Testis (tissue), 3 donors: Measurements from ENCODE around the gene CLCN3. TPM values are rescaled to one million over a fixed set of nuclear protein-coding genes. Genes with fewer than 3 reads are reported as not detected.

Experiments used
- DNase-seq: peaks from one replicate; pipeline ENCODE4 v3.0.0-alpha.2; 2019
- H3K27ac ChIP-seq, 2 donors: fragments of 200-600 bp; sonication (generic); one replicate each; pipeline ENCODE4 v1.5.1; 2019
- H3K27me3 ChIP-seq: fragments of 200-600 bp; sonication (generic); one replicate; pipeline ENCODE4 v1.5.1; 2019
- H3K36me3 ChIP-seq: fragments of 200-600 bp; sonication (generic); one replicate; pipeline ENCODE4 v1.5.1; 2017; ENCODE audit warnings: low read depth; ENCODE audit errors: missing control alignments
- H3K4me1 ChIP-seq: fragments of 200-600 bp; sonication (generic); one replicate; pipeline ENCODE4 v1.5.1; 2019
- H3K4me3 ChIP-seq, 2 donors: fragments of 200-600 bp; sonication (generic); one replicate each; pipeline ENCODE4 v1.5.1; 2017 to 2019
- H3K9me3 ChIP-seq: fragments of 200-600 bp; sonication (generic); one replicate; pipeline ENCODE4 v1.5.1; 2017
- POLR2A ChIP-seq: fragments of 450-650 bp; IDR thresholded peaks from one replicate; pipeline ENCODE4 v1.6.1; 2017; ENCODE audit warnings: antibody characterized with exemption, mild to moderate bottlenecking, moderate library complexity
- WGBS, 2 donors: methylation state at CpG; one replicate each; pipeline ENCODE4 v1.1.5; 2018; 5-methylcytosine and 5-hydroxymethylcytosine counted together
- intact Hi-C: fragments of 100-400 bp; cut with DNase I; formaldehyde crosslinking; loops from one replicate; pipeline ENCODE4 v1.15.1; 2023; ENCODE audit warnings: low total_unique reads
- polyA plus RNA-seq: library from polyadenylated mRNA; stranded (reverse); fragments of 350-450 nt; fragmentation: Illumina TruSeq; extraction: RNeasy Lipid Tissue Mini Kit (QIAGEN cat#74804); gene quantifications from one replicate; pipeline ENCODE4 v1.2.3, GENCODE V29; 2014; ENCODE audit warnings: low read depth, low replicate concordance; ENCODE audit not compliant: insufficient read depth
- total RNA-seq, 2 donors: library from RNA; depleted of rRNA; stranded (reverse); fragments of >200 nt; gene quantifications; one replicate each; pipeline ENCODE4 v1.2.3, GENCODE V29; 2016
- TF ChIP-seq, protein P1 (sequence below), 3 experiments: fragments of 450-650 bp in 2 of 3; fragments of 200-600 bp in 1 of 3; sonication (generic) in 1 of 3; IDR thresholded peaks; one replicate each; pipeline ENCODE4 v1.5.1; 2016 to 2019; ENCODE audit warnings: antibody characterized with exemption in 3 of 3, mild to moderate bottlenecking in 2 of 3, moderate library complexity in 1 of 3

Gene CLCN3
- total and polyA plus RNA-seq, 3 donors from 2014 or later: 63.0 to 97.4 (median 89.2) TPM

DNA sequence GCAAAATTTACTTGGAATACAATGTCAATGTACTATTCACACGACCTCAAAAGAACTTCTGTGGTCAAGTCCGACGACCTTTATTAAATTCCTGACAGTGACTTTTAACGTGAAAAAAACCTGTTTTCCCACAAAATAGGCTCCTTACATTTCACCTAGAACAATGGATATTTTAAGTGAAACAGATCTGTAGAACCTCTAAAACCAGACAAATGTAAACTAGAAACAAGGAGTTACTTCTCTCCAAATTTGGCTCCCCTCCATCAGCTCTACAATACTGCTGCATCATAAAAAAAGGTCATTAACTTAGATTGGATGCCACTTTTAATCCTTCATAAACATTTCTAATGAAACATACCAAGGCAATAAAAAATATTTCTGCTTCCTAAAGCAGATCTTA is 9.2 kb upstream of the CLCN3 start:
- TF ChIP-seq, protein P1, sequence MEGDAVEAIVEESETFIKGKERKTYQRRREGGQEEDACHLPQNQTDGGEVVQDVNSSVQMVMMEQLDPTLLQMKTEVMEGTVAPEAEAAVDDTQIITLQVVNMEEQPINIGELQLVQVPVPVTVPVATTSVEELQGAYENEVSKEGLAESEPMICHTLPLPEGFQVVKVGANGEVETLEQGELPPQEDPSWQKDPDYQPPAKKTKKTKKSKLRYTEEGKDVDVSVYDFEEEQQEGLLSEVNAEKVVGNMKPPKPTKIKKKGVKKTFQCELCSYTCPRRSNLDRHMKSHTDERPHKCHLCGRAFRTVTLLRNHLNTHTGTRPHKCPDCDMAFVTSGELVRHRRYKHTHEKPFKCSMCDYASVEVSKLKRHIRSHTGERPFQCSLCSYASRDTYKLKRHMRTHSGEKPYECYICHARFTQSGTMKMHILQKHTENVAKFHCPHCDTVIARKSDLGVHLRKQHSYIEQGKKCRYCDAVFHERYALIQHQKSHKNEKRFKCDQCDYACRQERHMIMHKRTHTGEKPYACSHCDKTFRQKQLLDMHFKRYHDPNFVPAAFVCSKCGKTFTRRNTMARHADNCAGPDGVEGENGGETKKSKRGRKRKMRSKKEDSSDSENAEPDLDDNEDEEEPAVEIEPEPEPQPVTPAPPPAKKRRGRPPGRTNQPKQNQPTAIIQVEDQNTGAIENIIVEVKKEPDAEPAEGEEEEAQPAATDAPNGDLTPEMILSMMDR (IDR thresholded peaks at IDR 0.05): no peak
- no peak for TF ChIP-seq POLR2A
- 18 to 23% methylated on average over 4 of the region's 4 CpGs for WGBS, 2 donors
- Histone ChIP-seq H3K4me3 (peak overlapping the region in 1 of 2 donors; percentile 94), H3K27me3 (no peaks in the 10 kb centered on the region), H3K9me3 (no peaks in the 10 kb centered on the region), H3K27ac (no peak overlapping the region), H3K36me3 (no peaks in the 10 kb centered on the region), H3K4me1 (peaks cover 8% of the 10 kb centered on the region)
- no peak for DNase-seq
- intact Hi-C loops: no loop called here

- WGBS, 2 donors: 0 to 1% methylated on average over 38 to 61 of the region's 61 CpGs
- H3K4me3 ChIP-seq: peak within 1 kb of the TSS; percentile 79 to 94
- H3K4me1 ChIP-seq: peaks cover 8% of the 10 kb centered on the region
- H3K36me3 ChIP-seq: no peaks in the 10 kb centered on the region
- intact Hi-C loops: no loop called here
- TF ChIP-seq, protein P1 (IDR thresholded peaks at IDR 0.05): no peak
- TF ChIP-seq POLR2A: no peak
- H3K9me3 ChIP-seq: no peaks in the 10 kb centered on the region
- no peaks in the 10 kb centered on the region for H3K27me3 ChIP-seq
- H3K27ac ChIP-seq: peak within 1 kb of the TSS; percentile 95 to 96
- DNase-seq: peak; percentile 91
Measured at GRCh38 chr4:169611991-169612870, 8.1 kb upstream of the CLCN3 start, which contains the start of gene NEK1. TSS of gene NEK1 (minus strand) at chr4:169612583. CDS start at chr4:169602630, 9,953 bp downstream.

DNA sequence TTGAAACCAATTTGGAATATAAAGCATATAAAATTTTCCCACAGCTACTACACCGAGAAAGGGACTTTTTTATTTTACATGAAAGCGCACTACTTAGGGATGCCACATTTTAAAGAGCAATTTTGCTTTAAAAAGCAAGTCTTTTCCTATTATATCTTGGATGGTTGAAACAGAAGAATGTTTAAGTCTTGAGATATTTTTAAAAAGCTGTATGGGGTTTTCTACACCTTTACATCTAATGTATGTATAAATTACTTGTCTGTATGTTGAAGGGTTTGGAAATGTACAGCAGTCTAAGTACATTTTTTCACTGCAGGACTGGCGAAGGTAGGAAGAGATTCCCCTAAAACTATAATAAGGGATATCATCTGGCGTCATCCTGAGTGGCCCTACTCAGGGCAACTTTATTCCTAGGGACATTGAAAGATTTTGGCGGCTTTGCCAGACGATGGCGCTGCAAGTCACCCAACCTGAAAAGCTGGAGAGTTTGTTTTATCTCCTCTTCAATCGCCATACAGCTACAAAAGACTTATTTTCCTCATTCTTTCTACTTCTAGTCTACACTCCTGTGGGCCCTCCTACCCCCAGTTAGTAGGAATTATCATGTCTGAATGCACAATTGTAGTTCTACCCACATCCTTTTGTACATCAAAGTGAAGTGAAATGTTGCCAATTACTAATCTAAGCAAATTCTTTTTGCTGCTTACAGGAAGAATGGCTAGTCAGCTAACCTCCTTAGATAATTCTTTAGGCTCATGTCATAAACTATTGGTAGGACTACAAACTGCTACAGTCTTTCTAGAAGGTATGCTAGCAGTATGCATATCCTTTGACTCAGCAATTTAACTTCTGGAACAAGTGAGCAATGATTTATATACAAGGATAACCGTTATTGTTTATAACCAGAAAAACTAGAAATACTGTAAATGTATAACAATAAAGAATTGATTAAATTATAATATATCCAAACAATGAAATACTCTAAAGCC is 7.2 kb upstream of the CLCN3 start:
- WGBS, 2 donors: 2 to 3% methylated on average over 9 of the region's 9 CpGs
- Histone ChIP-seq H3K4me1 (peaks cover 8% of the 10 kb centered on the region), H3K27me3 (no peaks in the 10 kb centered on the region), H3K36me3 (no peaks in the 10 kb centered on the region), H3K9me3 (no peaks in the 10 kb centered on the region), H3K4me3 (peak overlapping the region; percentile 79 to 94), H3K27ac (peak overlapping the region; percentile 95 to 96)
- TF ChIP-seq, protein P1 (IDR thresholded peaks at IDR 0.05): peak in 2 of 3 experiments; percentile 51 to 61
- TF ChIP-seq POLR2A: no peak
- intact Hi-C loops: no loop called here
- DNase-seq: peak; percentile 87

DNA sequence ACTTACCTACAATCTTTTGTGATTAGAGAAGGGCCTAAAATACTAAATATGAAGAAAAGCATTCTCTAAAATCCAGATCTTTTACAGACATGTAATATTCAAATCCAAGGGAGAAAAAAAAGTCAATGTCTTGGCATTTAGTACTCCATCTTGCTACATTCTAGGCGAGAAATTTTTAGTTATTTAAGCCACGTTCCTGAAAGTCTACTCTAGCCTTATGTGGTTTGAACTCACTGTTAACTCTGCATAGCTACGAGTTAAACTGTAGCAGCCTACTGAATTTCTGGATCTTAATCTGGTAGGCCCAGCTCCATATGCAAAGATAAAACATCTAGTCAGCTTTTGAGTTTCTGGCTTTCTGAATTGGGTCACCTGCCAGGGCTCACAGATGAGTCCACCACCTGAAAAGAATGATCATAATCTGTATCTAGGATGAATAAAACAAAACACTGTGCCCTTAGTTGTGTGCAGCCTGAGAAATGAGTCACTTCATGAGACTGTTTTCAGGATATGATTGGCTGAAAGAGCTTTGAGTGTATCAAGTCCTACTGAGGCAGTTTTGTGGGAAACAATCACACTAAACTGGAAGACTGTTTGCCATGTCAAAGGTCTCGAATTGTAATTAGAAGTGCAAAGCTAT is 4.8 kb upstream of the CLCN3 start:
- H3K9me3 ChIP-seq: no peaks in the 10 kb centered on the region
- intact Hi-C loops: no loop called here
- H3K4me1 ChIP-seq: peaks cover 12% of the 10 kb centered on the region
- H3K27me3 ChIP-seq: no peaks in the 10 kb centered on the region
- H3K36me3 ChIP-seq: no peaks in the 10 kb centered on the region
- WGBS, 2 donors: 83 to 84% methylated on average over 4 of the region's 4 CpGs
- DNase-seq: no peak
- no peak overlapping the region for H3K27ac ChIP-seq
- TF ChIP-seq, protein P1 (IDR thresholded peaks at IDR 0.05): no peak
- TF ChIP-seq POLR2A: no peak
- no peak overlapping the region for H3K4me3 ChIP-seq
